Measurements from ENCODE around the gene SKAP1.

DNA sequence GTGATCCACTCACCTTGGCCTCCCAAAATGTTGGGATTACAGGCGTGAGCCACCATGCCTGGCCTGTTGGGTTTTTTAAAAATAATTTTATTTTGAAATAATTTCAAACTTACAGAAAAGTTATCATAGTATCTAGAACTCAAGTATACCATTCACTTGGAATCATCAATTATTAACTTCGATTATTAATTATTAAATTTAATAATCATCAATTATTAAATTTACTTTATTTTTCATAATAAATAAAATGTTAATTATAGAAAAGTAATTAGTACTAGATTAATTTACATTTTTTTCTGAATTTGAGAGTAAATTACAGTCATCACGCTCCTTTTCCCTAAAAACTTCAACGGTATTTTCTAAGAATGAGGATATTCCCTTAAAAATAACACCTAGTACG lies 13.7 kb upstream of the SKAP1 start:
- no peak for TF ChIP-seq FOXP2 (optimal IDR thresholded peaks at IDR 0.05; ENCODE audit: control extremely low read depth, extremely low read length, insufficient read depth)
- no peak for TF ChIP-seq EZH2 (IDR thresholded peaks at IDR 0.05)
- TF ChIP-seq POLR2AphosphoS5 (IDR thresholded peaks at IDR 0.05; ENCODE audit: borderline replicate concordance, low read depth, low read length): no peak

Data from SK-N-MC (cell line).